Glomerular endothelial cell (primary cell): Measurements from ENCODE around the gene CTDSPL. TPM values are rescaled to one million over a fixed set of nuclear protein-coding genes. Genes with fewer than 3 reads are reported as not detected.

Source experiments
- DNase-seq: peaks from one replicate; pipeline ENCODE4 v3.0.0-alpha.2; 2011; ENCODE audit warnings: low read depth, low spot score; ENCODE audit errors: extremely low read depth
- total RNA-seq: library from RNA; depleted of rRNA; stranded (reverse); fragments of >200 nt; gene quantifications from 2 replicates; pipeline ENCODE4 v1.2.3, GENCODE V29; 2015

Gene CTDSPL
- total RNA-seq, 1 donor from 2014 or later, result 21.1 TPM

DNA sequence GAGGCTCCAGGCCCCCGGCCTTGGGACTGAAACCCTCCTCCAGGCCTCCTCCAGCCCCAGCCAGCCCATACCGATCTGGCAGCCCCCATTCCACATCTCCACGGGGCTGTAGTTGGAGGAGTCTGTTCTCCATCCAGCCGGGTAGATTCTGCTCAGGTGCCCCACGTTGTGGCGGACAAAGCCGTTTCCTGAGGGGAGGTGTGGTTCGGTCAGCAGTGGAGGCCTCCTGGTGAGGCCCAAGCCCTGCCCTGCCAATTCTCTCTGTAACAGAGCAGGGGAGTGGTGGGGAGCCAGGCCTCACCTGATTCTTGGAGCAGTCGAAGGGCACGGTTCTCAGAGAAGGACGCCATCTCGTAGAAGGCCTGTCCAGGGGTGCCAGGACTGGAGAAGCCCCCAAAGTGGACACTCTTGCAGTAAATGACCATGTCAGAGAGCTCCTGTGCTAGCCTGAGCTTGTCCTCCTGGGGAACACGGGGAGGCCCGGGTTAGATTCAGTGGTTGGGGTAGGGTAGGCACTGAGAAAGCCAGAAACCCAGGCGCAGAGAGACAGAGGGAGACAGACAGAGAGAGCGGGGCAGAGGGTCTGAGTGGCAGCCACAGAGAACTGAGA, 147.4 kb downstream of the CTDSPL start:
- DNase-seq, result no peak

DNA sequence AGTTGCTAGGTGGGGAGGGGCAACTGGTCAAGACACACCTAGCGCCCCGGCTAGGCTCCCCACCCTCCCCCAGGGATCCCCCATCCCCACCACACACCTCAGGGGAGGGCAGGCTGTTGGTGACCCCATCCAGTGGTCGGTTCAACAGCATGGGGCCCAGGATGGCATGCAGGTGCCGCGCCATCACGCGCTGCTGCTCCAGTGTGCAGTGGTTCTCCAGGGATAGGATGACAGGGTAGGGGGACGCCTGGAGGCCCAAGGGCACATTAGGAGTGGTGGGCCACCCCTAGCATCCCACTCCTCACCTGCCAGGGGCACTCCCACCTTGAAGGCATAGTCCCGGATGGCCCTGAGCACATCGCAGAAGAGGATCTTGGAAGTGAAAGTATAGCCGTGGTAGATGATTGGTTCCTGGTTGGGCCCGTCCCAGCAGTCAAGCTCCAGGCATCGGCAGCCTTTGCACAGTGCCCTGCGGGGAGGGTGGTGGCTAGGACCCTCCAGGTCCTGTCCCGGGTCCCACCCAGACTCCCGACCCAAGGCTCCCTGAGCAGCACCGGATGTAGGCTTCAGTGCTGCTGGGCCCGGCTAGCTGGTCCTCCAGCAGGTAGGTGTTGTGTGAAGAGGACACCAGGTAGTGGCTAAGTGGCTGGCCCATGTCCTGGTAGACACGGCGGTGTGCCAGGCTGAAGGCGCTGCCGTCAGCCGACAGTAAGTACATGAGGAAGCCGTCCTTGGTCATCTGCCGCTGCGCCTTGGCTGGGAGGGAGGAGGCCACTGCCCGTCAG, 148.3 kb downstream of the CTDSPL start:
- DNase-seq, result no peak

DNA sequence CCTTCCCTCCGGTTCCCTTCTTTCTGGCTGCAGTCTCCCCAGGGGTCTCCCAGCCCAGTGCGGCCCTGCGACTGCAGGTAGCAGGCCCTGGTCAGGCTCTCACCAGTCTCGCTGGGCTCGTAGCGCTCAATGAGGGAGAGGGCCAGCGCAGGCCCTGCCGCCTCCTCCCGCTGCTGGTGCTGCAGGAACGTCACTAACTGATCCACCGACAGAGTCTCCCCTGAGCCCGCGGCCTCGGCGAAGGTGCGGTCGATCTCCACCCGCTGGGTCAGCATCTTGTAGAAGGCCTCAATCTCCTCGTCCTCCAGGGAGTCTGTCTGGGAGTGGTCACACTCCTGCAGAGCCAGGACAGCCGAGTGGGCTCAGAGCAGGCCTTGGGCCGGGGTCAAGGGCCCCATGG, 149.4 kb downstream of the CTDSPL start:
- no peak for DNase-seq

DNA sequence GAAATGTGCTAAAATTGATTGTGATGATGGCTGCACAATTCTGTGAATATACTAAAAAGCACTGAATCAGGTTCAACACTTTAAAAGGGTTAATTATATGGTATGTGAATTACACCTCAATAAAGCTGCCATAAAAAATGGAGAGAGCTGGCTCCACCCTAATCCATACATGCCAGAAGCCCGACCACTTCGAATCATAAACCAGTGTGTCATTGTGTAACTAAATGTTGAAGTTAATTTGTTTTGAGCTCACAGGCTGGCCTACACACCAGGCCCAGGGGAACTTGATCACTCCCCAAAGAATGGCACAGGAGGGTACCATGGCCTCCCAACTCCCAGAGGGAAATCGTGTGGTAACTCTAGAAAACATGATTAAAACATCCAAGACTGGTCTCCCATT, 153.8 kb downstream of the CTDSPL start:
- no peak for DNase-seq

DNA sequence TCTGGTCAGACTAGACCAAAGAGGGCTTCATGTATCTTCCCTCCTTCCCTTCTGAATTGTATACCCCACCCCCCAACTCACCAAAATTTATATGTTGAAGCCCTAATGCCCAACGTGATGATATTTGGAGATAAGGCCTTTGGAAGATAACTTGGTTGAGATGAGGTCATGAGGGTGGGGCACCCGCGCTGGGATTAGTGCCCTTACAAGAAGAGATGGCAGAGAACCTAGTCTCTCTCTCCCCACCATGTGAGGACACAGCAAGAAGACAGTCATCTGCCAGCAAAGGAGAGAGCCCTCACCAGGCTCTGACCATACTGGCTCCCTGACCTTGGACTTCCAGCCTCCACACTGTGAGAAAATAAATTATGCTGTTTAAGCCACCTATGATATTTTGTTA, 154.3 kb downstream of the CTDSPL start:
- no peak for DNase-seq

DNA sequence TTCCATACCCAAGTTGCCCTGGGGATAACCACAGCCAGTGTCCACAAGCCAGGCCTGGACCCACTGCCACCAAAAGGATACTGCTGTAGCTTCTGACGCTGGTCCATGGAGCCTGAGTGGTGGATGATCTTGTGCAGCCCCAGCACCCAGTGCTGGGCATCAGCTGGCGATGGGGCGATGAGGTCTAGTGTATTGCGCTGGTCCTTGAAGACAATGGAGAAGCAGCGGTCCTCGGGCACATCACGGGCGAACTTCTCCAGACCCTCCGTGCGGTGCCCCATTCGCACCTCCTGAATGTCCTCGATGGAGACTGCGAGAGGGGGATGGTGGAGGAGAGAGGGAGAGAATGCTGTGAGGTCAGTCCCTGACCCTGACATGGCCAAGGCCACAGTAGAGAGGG, 154.7 kb downstream of the CTDSPL start:
- no peak for DNase-seq

DNA sequence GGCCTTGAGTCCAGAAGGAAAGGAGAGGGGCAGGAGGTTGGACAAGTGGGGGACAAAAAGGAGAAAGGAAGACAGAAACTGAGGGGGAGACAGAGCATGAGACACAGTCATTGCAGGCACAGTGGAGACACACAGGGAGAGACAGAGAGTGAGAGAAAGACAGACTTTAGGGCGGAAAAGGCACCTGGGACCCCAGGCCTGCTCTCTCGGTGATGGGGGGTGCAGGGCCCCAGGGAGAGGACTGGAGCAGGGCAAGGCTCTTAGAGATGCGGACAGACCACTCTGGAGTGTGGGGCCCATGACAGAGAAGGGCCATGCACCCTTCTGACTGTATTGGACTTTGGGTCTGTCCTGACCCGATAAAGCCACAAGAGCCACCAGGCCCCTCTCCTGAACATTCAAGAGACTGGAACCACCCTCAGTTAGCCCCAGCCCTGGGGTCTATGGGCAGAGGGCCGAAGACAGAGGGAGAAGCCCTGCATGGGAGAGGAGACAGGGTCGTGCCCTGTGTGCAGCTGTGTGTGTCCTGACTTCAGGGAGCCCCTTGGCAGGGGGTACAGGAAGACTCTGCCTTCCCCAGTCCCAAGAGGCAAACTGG, 155.3 kb downstream of the CTDSPL start:
- no peak for DNase-seq

DNA sequence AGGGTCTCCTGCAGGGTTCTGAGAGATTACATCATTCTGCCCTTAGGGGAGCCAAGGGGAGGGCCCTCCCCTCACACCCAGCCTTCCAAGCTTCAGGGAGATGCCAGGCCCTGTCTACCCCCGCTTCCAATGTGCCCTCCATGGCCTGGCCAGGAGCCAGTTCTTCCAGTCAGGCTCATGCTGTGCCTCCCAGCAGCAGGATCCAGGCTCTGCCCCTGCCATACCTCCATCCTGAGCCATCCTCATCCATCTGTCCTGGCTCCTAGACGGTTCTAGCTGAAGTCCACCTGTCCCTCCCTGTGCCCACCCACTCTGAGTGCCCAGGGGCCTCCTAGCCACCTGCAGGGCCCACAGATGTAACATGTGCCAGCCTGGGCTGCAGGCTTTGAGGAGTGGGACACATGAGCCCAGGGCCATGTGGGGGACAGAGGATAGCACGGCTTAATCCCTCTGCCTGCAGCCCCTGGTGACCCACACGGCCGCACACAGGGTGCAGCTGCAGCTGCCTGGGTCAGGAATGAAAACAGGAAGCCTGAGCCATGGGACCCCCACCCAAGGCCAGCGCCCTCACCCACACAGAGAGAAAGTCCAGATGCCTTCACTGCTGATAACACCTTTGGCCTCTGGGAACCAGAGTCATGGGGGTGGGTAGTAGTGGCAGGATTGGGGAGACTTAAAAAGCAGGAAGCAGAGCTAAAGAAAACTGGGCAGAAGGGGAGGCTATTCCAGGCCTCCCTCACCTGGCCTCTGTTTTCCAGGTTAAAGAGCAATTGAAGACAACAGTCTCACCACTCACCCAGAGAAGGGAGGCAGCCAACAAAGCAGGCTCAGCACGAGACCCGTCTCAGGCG, 156.0 kb downstream of the CTDSPL start:
- no peak for DNase-seq

DNA sequence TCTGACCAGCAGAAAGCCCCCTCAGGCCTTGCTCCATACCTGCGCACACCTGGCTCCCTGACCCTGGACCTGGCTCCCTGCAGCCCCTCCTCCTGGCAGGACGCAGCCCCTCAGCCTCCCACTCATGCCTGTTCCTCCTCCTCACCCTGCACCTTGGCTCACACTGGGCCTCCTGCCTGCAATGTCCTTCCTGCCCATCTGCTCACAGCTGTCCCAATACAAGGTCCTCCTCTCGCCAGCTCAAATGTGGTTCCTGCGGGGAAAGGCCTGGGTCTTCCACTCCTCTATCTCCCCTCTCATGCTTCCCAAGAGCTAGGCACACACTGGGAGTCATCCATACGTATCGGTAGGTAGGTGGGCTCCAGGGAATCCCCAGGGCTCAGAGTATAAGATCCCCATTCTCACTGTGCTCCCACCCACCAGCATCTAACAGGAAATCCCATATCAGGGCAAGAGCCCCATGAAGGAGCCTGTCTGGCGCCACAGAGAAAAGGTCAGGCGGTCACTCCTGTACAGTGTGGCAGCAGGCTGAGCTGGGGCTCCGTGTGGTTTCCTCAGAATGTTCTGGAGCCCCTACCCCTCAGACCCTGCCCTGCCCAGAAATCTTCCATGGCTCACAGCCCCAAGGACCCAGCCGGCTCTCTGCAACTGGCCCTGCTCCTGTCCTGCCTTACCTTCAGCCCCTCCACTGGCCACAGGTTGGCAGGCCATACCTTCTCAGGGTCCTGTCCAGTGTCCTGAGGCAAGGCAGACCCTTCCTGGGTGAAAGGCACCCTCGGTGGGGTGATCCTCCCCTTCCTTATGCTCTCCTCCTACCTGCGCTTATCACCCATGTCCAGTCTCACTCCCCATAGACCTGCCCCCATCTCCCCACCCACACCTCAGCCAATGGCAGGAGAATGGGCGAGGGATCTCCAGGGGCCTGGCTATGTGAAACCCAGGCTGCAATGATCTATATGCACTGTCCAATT, 156.9 kb downstream of the CTDSPL start:
- no peak for DNase-seq

DNA sequence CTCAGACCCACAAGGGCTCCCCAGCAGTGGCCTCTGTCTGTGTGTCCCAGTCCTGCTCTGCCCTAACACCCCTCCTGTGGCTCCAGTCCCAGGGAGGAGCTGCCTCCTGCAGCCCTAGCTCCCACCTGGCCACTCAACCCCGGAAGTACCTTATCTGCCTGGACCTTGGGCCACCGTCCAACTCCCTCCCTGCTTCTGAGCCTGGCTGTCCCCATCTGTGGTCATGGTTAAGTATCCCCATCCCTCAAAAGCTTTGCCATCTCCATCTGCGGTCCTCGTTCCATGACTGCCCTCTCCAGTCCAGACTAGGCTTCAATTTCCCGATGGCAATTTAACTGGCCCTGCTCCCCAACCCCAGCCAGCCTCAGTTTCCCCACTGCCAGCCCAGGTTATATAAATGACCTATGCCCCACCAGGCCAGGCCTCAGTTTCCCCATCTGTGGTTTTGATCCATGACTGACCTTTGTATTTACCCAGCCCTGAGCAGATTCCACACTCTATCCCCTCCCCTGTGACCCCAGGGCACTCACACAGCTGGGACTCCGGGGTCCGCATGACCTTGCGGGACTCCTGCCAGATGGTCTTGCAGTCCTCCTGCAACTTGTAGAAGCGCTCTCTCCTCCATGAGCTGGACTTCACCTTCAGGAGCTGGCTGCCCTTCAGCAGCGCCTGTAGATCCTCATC, 158.1 kb downstream of the CTDSPL start:
- no peak for DNase-seq

DNA sequence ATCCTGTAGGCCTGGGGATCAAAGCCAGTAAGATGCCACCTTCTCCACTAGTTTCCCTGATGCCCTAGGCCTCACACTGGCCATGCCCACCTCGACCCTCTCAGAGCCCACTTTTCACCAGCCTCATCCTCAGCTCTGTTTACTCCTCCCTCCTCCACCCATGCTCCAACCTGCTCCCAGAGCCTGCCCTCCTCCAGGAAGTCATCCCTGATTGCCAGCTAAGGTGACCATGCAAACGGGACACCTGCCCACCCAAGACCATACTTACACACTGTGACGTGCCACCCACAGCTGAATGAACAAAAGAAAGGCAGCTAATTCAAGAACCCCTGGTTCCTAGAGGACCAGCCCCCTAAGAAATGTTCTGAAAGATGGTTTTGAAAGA, 158.7 kb downstream of the CTDSPL start:
- no peak for DNase-seq

DNA sequence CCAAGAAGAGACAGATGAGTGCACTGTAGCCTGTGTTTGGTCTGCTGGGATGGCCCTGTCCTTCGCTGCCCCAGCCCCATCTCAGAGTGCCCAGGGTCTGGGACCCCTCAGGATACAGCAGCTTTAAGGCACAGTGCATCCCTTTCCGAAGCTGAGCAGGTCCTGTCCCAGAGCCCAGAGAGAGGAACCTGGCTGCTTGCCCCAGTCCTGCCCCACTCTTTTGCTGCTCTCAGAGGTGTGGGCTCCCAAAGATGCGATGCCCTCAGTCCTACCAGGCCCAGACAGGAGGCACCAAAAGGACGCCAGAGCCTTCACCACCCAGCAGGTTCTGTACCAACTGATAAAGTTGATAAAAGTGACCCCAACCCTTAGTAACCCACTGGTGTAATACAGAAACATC, 159.5 kb downstream of the CTDSPL start:
- no peak for DNase-seq

DNA sequence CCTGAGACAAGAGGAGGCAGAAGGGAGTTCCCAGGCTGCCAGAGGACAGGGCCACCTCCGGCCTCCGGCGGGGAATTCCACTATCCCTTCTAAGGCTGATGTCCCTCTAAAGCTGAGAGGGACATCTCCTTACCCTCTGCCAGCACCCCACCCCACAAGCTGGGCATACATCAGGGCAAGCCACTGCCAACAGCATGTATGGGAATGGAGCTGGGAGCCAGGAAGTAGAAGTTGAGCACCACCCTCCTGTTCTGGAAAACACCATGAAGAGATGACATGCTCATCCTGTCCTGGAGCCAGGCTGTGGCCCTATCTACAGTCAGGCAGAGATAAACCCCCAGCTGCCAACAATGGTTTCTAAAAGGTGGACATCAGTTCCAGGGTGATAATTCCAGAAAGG, 160.6 kb downstream of the CTDSPL start:
- DNase-seq, result no peak

DNA sequence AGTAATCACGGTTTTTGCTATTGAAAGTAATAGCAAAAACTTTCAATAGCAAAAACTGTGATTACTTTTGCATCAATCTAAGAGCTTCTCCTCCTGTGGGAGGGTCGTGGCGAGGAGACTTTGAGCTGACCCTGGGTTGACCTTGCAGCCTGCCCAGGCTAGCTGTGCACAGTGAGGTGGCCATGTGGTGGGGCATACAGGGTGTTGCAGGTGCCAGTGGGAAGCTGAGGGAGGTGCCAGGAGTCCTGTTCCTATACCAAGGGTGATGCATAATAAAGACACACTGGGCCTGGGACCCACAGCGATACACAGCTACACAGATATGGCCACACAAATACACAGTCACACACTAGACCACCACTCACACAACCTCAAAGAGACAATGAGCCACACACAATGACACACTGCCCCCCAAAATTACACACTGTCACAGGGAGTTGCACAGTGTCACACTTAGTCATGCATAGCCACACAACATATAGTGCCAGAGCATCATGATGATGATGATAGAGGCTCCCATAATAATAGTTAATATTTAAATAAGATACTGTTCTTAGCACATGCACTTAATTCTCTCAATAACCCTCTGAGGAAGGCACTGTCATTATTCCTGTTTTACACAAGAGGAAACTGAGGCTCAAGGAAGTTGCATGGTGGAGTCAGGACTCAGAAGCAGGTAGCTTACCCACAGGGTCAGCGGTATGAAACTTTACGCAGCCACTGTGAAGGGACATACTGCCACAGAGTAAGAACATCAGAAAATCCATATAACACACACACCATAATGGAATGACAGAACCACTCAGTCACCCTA, 161.4 kb downstream of the CTDSPL start:
- DNase-seq, result no peak

DNA sequence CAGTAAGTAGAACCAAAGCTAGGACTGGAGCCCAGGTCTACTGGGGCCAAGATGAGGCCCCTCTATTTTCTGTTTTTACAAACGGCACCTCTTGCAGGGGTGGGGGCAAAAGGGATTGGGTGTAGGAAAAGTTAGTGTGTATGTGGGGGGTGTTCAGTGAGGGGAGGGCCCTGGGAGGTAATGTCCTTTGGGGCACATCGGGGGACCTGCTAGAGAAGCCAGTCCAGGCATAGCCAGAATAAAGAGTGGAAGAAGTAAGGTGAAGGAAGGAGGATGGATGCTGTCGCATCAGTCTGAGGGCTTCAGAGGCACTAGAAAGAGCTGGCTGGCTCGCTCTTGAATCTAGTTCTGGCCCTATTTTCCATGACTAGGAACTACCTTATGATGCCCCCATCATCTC, 165.2 kb downstream of the CTDSPL start:
- no peak for DNase-seq

DNA sequence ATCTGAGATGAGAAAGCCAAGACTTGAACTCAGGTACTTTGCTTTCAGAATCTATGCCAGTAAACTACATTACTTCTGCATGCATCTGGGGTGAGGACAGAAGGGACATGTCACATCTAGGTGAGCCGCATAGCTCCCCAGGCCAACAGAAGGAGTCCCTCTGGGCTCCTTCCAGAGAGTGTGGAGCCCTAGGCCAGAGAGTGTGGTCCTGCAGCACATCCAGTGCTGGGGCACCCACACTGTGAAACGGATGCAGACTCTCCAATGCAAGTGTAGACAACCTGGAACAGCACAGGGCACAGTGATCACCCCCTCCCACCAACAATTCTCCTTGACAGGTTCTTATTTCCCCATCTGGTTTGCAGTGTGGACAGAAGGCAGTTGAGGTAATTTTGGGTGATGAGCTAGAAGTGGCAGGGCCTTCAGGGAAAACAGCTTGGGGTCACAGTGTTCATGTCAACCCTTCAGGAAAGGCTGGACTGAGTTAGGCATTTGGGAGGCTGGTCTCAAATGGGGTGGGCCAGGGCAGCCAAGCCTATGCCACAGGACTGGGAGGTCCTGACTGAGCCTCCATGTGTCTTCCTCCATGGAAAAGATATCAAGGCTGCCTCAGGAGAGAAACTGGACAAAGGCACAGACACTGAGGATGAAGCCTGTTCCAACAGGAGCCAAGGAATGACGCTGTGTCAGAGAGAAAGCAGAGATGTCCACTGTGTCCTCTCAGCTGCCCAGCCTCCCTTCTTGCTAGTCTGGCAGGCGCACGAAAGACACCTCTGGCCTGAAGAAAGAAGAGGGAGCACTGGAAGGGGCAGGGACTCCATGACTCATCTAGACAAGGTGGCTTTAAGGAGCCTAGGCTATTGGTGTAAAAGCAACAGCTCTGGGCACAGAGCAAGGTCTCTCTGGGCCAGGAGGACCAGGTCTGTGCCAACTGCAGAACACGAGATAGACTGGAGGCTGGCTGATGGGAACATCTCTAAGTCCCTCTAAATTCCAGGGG, 166.1 kb downstream of the CTDSPL start:
- no peak for DNase-seq

DNA sequence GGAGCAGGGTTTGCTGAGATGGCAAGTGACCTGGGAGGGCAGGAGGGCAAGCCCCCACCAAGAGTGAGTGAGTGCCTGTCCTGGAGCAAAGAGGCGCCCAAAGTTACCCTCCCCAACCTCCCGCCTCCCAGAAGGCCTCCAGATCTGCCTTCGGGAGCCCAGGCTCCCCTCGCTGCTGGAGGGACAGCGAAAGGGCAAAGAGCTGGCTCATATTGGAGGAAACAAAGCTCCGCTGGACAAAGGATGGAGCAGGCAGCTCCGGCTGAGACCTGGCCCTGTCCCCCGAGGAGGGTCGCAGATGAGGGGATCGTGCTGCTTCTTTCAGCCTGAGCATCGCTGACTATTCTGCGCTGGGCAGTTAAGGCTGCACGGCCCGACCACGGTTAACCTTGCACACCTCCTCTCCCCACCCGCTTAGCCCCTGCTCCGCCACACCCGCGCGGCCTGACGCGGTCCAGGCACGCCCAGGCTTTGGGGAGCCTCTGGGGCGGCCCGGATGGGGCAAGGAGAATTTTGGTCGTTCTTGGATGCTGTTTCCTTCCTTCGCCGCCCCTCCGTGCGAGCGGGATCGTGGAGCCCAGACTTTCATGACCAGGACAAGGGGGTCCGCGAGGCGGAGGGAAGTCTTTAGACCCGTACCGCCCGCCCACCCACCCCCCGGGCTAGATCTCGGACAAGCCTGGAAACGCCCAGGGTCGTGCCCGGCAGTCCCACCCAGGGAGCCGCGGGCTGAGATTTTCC, 167.1 kb downstream of the CTDSPL start:
- no peak for DNase-seq
